Omental fat pad (tissue), 4 donors: ENCODE data around the gene CDK14. TPM values are rescaled to one million over a fixed set of nuclear protein-coding genes. Genes with fewer than 3 reads are reported as not detected.

Experiments
- ATAC-seq: fragments of 150-250 bp; one replicate; pipeline ENCODE4 v1.9.1; 2016; ENCODE audit warnings: mild to moderate bottlenecking, moderate library complexity; ENCODE audit not compliant: low FRiP score
- DNase-seq: peaks from one replicate; pipeline ENCODE4 v3.0.0-alpha.2; 2019; ENCODE audit warnings: low spot score
- CTCF ChIP-seq, 3 donors: fragments of 450-650 bp; IDR thresholded peaks; one replicate each; pipeline ENCODE4 v1.5.1; 2016 to 2017; ENCODE audit warnings: antibody characterized with exemption in 3 of 3, mild to moderate bottlenecking in 3 of 3, moderate library complexity in 2 of 3
- total RNA-seq, 4 donors: library from RNA; depleted of rRNA; stranded (reverse); fragments of >200 nt; gene quantifications; one replicate each; pipeline ENCODE4 v1.1.0, GENCODE V29; 2016

The CDK14 gene
- total RNA-seq, 4 donors from 2014 or later: 25.2 to 40.3 (median 30.8) TPM

- no peak for TF ChIP-seq CTCF (IDR thresholded peaks at IDR 0.05)
- DNase-seq (no peak), ATAC-seq (no peak)
Observed at GRCh38 chr7:90838799-90839198, 242.7 kb downstream of the CDK14 start.

GRCh38 chr7:90839316-90839715 lies 243.2 kb downstream of the CDK14 start:
- ATAC-seq (no peak), DNase-seq (no peak)
- no peak for TF ChIP-seq CTCF (IDR thresholded peaks at IDR 0.05)

DNA sequence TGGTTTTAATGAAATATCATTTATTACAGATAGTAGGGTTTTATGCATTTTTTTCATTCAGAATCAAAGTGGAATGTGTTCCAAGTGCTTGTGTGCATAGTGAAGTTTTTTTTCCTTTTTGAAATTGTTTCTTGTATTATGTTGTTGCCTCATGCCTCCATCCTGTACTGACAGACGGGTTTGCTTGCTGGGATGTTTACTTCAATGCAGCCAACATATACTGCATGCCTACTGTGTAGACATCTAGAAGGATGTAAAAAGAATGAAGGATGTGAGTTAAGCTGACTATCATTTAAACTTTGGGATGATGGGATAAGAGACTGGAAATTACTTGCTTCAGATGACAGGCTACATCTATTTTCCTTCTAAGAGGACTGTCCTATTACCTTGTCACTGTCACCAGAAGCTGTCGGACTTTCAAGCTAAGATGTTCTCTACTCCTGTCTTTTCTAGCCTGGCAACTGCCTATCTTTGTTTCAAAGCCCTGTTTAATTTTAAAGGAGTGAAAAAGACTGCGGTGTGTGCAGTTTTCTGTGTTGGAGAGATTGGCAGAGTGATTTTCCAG lies 243.7 kb downstream of the CDK14 start:
- ATAC-seq (no peak), DNase-seq (no peak)
- TF ChIP-seq CTCF (IDR thresholded peaks at IDR 0.05): no peak

DNA sequence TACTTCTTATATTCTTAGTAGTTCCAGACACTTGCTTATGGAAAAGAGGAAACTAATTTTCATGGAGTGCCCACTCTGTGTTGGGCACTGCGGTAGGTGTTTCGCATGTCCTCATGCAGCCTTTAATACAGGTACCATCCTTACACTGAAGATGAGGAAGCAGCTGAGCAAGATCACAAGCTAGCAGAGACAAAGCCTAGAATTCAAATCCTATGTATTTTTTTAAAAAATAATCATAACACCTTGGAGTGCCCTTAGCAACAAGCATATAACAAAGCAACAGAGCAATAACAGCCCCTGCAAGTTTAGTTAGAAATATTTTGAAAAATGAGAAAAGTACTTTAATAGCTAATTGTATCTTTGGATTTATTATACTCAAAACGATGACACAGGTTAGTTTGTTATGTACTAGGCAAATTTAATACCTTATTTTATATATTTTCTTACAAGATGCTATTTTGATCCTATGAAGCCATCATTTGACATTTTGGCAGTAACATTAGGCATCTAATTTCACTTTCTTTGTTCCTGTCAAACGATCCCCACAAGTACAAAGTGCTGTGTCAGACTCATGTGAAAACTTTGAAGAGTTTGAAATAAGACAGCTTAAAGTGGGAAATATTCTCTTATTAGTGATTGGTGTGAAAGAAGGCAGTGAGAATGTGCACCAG lies 245.8 kb downstream of the CDK14 start:
- DNase-seq: no peak
- no peak for TF ChIP-seq CTCF (IDR thresholded peaks at IDR 0.05)
- no peak for ATAC-seq

- DNase-seq (no peak), ATAC-seq (no peak)
- TF ChIP-seq CTCF (IDR thresholded peaks at IDR 0.05): no peak
Observed at GRCh38 chr7:90842430-90842788, 246.3 kb downstream of the CDK14 start.

- ATAC-seq: no peak
- no peak for TF ChIP-seq CTCF (IDR thresholded peaks at IDR 0.05)
- no peak for DNase-seq
Observed at GRCh38 chr7:90843472-90843871, 247.4 kb downstream of the CDK14 start.

- ATAC-seq (no peak), DNase-seq (no peak)
- no peak for TF ChIP-seq CTCF (IDR thresholded peaks at IDR 0.05)
Observed at GRCh38 chr7:90844421-90844820, 248.3 kb downstream of the CDK14 start.
